WERI-Rb-1 (cell line): ENCODE results near the gene OR8G5.

ENCODE experiments used
- DNase-seq: peaks from one replicate; pipeline ENCODE4 v3.0.0-alpha.2; 2020
- H3K27ac ChIP-seq: fragments of 250-450 bp; sonication (Bioruptor Pico); 2 replicates; pipeline ENCODE4 v1.5.1; 2020; ENCODE audit warnings: mild to moderate bottlenecking, moderate library complexity
- H3K27me3 ChIP-seq: fragments of 250-450 bp; sonication (Bioruptor Pico); 2 replicates; pipeline ENCODE4 v1.5.1; 2021; ENCODE audit warnings: mild to moderate bottlenecking, low read depth, moderate library complexity; ENCODE audit not compliant: insufficient read depth, severe bottlenecking
- H3K36me3 ChIP-seq: fragments of 250-450 bp; sonication (Bioruptor Pico); 2 replicates; pipeline ENCODE4 v1.5.1; 2020; ENCODE audit warnings: mild to moderate bottlenecking, moderate library complexity
- H3K4me3 ChIP-seq: 2 replicates; pipeline ENCODE4 v1.5.1; 2011; ENCODE audit warnings: low read depth, mild to moderate bottlenecking, control low read depth, low read length
- H3K9me3 ChIP-seq: fragments of 250-450 bp; sonication (Bioruptor Pico); 2 replicates; pipeline ENCODE4 v1.5.1; 2021; ENCODE audit warnings: mild to moderate bottlenecking, moderate library complexity; ENCODE audit not compliant: severe bottlenecking
- CTCF ChIP-seq: IDR thresholded peaks from 2 replicates; pipeline ENCODE4 v1.5.1; 2011; ENCODE audit warnings: low read depth, mild to moderate bottlenecking, control low read depth, inconsistent platforms, low read length

Gene OR8G5

GRCh38 chr11:124256076-124256475 is at the start of gene OR8G5:
Gene OR8G5 (plus strand): TSS chr11:124256376. CDS start chr11:124264932, 8,556 bp downstream.
- Histone ChIP-seq H3K36me3 (no peaks in the 10 kb centered on the region), H3K27me3 (no peaks in the 10 kb centered on the region), H3K27ac (no peak within 1 kb of the TSS), H3K9me3 (no peaks in the 10 kb centered on the region), H3K4me3 (no peak within 1 kb of the TSS)
- no peak for TF ChIP-seq CTCF
- no peak for DNase-seq

- Histone ChIP-seq H3K4me3 (no peak overlapping the region), H3K27me3 (no peaks in the 10 kb centered on the region), H3K27ac (no peak overlapping the region), H3K36me3 (no peaks in the 10 kb centered on the region), H3K9me3 (no peaks in the 10 kb centered on the region)
- TF ChIP-seq CTCF, result no peak
- DNase-seq, result no peak
Measured at GRCh38 chr11:124207102-124207792, 48.9 kb upstream of the OR8G5 start.

- Histone ChIP-seq H3K36me3 (no peaks in the 10 kb centered on the region), H3K27me3 (no peaks in the 10 kb centered on the region), H3K4me3 (no peak overlapping the region), H3K27ac (no peak overlapping the region), H3K9me3 (no peaks in the 10 kb centered on the region)
- no peak for DNase-seq
- TF ChIP-seq CTCF, result no peak
Measured at GRCh38 chr11:124209824-124210357, 46.3 kb upstream of the OR8G5 start.

- no peak for TF ChIP-seq CTCF
- Histone ChIP-seq H3K27me3 (no peaks in the 10 kb centered on the region), H3K27ac (no peak overlapping the region), H3K36me3 (no peaks in the 10 kb centered on the region), H3K9me3 (no peaks in the 10 kb centered on the region), H3K4me3 (no peak overlapping the region)
- no peak for DNase-seq
Measured at GRCh38 chr11:124210421-124210820, 45.8 kb upstream of the OR8G5 start.

- Histone ChIP-seq H3K4me3 (no peak overlapping the region), H3K9me3 (no peaks in the 10 kb centered on the region), H3K36me3 (no peaks in the 10 kb centered on the region), H3K27ac (no peak overlapping the region), H3K27me3 (no peaks in the 10 kb centered on the region)
- no peak for DNase-seq
- no peak for TF ChIP-seq CTCF
Measured at GRCh38 chr11:124211321-124211720, 44.9 kb upstream of the OR8G5 start.

- Histone ChIP-seq H3K9me3 (no peaks in the 10 kb centered on the region), H3K27ac (no peak overlapping the region), H3K36me3 (no peaks in the 10 kb centered on the region), H3K4me3 (no peak overlapping the region), H3K27me3 (no peaks in the 10 kb centered on the region)
- no peak for DNase-seq
- no peak for TF ChIP-seq CTCF
Measured at GRCh38 chr11:124214027-124214426, 42.1 kb upstream of the OR8G5 start.
